GM12892 (cell line): ENCODE measurements around the gene CCDC34.

Experiments
- POLR2A ChIP-seq: IDR thresholded peaks from 2 replicates; pipeline ENCODE4 v1.6.1; 2011; ENCODE audit warnings: low read depth, low read length, control low read depth
- POLR2AphosphoS5 ChIP-seq: IDR thresholded peaks from 2 replicates; pipeline ENCODE4 v1.6.1; 2011; ENCODE audit warnings: low read depth, low read length, control low read depth
- TAF1 ChIP-seq: IDR thresholded peaks from 2 replicates; pipeline ENCODE4 v1.6.1; 2011; ENCODE audit warnings: low read depth, mild to moderate bottlenecking, control low read depth, low read length, borderline replicate concordance

DNA sequence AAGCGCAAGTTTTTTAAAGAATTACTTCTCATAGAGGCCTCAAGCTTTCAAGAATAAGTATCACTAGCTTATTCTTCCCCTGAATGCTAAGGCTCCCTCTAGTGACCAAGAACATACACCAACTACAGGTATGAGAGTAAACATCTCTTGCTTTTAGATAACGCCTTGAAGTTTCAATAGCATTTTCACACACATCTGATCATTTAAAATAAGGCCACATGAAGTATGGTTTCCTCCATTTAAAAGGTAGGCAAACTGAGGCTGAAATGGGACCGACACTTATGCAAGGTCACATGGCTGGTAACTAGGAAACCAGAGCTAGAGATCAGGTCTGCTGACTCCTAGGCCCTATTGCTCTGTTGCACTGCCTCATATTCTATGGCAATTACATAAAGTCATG lies 66.5 kb downstream of the CCDC34 start:
- TF ChIP-seq TAF1, result no peak
- TF ChIP-seq POLR2A, result no peak
- no peak for TF ChIP-seq POLR2AphosphoS5
